ENCODE data around the gene HCFC1R1.

GRCh38 chr16:2981177-2981898 lies 42.4 kb downstream of the HCFC1R1 start:
- TF ChIP-seq, protein P1, sequence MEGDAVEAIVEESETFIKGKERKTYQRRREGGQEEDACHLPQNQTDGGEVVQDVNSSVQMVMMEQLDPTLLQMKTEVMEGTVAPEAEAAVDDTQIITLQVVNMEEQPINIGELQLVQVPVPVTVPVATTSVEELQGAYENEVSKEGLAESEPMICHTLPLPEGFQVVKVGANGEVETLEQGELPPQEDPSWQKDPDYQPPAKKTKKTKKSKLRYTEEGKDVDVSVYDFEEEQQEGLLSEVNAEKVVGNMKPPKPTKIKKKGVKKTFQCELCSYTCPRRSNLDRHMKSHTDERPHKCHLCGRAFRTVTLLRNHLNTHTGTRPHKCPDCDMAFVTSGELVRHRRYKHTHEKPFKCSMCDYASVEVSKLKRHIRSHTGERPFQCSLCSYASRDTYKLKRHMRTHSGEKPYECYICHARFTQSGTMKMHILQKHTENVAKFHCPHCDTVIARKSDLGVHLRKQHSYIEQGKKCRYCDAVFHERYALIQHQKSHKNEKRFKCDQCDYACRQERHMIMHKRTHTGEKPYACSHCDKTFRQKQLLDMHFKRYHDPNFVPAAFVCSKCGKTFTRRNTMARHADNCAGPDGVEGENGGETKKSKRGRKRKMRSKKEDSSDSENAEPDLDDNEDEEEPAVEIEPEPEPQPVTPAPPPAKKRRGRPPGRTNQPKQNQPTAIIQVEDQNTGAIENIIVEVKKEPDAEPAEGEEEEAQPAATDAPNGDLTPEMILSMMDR (conservative IDR thresholded peaks at IDR 0.05) = no peak
- no peak for TF ChIP-seq ZFX (IDR thresholded peaks at IDR 0.05)

Data from C4-2B (cell line).